Measurements from ENCODE around the gene ZFHX3. TPM values are rescaled to one million over a fixed set of nuclear protein-coding genes. Genes with fewer than 3 reads are reported as not detected.

Gene ZFHX3
- total and polyA plus RNA-seq, 10 of the 15 experiments (the other 5 are each of a cell fraction or from before 2014, with no cell fraction given): 0.68 to 8.6 (median 2.0) TPM

DNA sequence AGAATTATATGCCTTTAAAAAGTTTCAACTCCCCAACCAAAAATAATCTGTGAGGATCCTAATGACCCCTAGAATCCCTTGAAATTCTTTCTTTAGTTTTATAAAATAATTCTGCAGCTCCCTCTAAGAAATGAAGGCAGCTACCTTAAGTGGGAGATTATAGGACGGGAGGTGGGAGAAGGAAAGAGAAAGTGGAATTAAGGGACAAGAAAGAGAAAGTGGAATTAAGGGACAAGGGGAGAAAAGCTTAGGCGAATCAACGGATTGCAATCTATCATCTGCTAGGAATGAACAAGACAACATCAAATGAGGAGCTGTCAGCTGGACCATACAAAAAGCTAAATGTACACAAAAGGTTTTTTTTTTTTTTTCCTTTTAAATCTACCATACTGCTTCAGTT, 262.0 kb downstream of the ZFHX3 start:
- ChIA-PET POLR2A (interaction anchor here (1.0 to 1.1 kb wide), 3 partner anchors 40 to 231 kb away, joined by 3 read pairs; no protein-coding TSS in a partner anchor), CTCF (interaction anchor here (0.6 to 2.1 kb wide), 2 partner anchors 11 to 47 kb away, joined by 3 to 10 read pairs; no protein-coding TSS in a partner anchor), SMC1A (ENCODE audit: uncharacterized antibody, unreplicated experiment) (interaction anchor here (0.6 to 1.8 kb wide), 8 partner anchors 24 to 410 kb away, joined by 3 to 5 read pairs (median 4); no protein-coding TSS in a partner anchor), RAD21 (ENCODE audit: unreplicated experiment) (interaction anchor here (0.7 to 1.3 kb wide), 3 partner anchors 10 to 275 kb away, joined by 3 to 4 read pairs (median 4); no protein-coding TSS in a partner anchor)
- H3K9me3 ChIP-seq (replicated peaks; ENCODE audit: control insufficient read depth, insufficient read depth, low read length): no peaks in the 10 kb centered on the region
- no peak overlapping the region for H3K9ac ChIP-seq (ENCODE audit: control insufficient read depth, insufficient read depth, low read length)
- in situ Hi-C loops (cut with MboI) (no loop called here), intact Hi-C loops (cut with micrococcal nuclease; ENCODE audit: unreplicated experiment) (loop anchor here (10.0 kb wide), 1 partner anchor 281 kb away; no protein-coding TSS in a partner anchor)
- no peak overlapping the region for H2AFZ ChIP-seq (ENCODE audit: control insufficient read depth, low read depth, low read length)
- 92% methylated on average over 3 of the region's 3 CpGs for WGBS (ENCODE audit: insufficient coverage, insufficient replicate concordance, low lambda C conversion rate, missing lambda C conversion rate)
- TF ChIP-seq KLF5 (IDR thresholded peaks at IDR 0.05; ENCODE audit: partially characterized antibody): no peak
- TF ChIP-seq TCF3 (IDR thresholded peaks at IDR 0.05; ENCODE audit: borderline replicate concordance, insufficient read depth, low read depth, low read length): no peak
- no peak for TF ChIP-seq ZNF24 (IDR thresholded peaks at IDR 0.05)
- TF ChIP-seq RB1 (IDR thresholded peaks at IDR 0.05; ENCODE audit: borderline replicate concordance): no peak
- TF ChIP-seq SUPT20H (IDR thresholded peaks at IDR 0.05; ENCODE audit: borderline replicate concordance, control insufficient read depth, low read depth, low read length): no peak
- TF ChIP-seq, protein P1, sequence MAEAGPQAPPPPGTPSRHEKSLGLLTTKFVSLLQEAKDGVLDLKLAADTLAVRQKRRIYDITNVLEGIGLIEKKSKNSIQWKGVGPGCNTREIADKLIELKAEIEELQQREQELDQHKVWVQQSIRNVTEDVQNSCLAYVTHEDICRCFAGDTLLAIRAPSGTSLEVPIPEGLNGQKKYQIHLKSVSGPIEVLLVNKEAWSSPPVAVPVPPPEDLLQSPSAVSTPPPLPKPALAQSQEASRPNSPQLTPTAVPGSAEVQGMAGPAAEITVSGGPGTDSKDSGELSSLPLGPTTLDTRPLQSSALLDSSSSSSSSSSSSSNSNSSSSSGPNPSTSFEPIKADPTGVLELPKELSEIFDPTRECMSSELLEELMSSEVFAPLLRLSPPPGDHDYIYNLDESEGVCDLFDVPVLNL (IDR thresholded peaks at IDR 0.05; ENCODE audit: low read depth, low read length): no peak
- TF ChIP-seq, protein P2, sequence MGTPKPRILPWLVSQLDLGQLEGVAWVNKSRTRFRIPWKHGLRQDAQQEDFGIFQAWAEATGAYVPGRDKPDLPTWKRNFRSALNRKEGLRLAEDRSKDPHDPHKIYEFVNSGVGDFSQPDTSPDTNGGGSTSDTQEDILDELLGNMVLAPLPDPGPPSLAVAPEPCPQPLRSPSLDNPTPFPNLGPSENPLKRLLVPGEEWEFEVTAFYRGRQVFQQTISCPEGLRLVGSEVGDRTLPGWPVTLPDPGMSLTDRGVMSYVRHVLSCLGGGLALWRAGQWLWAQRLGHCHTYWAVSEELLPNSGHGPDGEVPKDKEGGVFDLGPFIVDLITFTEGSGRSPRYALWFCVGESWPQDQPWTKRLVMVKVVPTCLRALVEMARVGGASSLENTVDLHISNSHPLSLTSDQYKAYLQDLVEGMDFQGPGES (IDR thresholded peaks at IDR 0.05): no peak
- TF ChIP-seq TAF1 (IDR thresholded peaks at IDR 0.05; ENCODE audit: borderline replicate concordance, low read depth, low read length): no peak
- TF ChIP-seq ZBED1 (IDR thresholded peaks at IDR 0.05; ENCODE audit: borderline replicate concordance): no peak
- TF ChIP-seq, protein P3, sequence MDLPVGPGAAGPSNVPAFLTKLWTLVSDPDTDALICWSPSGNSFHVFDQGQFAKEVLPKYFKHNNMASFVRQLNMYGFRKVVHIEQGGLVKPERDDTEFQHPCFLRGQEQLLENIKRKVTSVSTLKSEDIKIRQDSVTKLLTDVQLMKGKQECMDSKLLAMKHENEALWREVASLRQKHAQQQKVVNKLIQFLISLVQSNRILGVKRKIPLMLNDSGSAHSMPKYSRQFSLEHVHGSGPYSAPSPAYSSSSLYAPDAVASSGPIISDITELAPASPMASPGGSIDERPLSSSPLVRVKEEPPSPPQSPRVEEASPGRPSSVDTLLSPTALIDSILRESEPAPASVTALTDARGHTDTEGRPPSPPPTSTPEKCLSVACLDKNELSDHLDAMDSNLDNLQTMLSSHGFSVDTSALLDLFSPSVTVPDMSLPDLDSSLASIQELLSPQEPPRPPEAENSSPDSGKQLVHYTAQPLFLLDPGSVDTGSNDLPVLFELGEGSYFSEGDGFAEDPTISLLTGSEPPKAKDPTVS (IDR thresholded peaks at IDR 0.05; ENCODE audit: low read depth, low read length): no peak
- TF ChIP-seq SMAD5 (IDR thresholded peaks at IDR 0.05; ENCODE audit: low read depth): no peak
- TF ChIP-seq, protein P4, sequence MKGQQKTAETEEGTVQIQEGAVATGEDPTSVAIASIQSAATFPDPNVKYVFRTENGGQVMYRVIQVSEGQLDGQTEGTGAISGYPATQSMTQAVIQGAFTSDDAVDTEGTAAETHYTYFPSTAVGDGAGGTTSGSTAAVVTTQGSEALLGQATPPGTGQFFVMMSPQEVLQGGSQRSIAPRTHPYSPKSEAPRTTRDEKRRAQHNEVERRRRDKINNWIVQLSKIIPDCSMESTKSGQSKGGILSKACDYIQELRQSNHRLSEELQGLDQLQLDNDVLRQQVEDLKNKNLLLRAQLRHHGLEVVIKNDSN (IDR thresholded peaks at IDR 0.05; ENCODE audit: borderline replicate concordance, extremely low read length, insufficient read depth, low read depth, low read length): no peak
- TF ChIP-seq, protein P5, sequence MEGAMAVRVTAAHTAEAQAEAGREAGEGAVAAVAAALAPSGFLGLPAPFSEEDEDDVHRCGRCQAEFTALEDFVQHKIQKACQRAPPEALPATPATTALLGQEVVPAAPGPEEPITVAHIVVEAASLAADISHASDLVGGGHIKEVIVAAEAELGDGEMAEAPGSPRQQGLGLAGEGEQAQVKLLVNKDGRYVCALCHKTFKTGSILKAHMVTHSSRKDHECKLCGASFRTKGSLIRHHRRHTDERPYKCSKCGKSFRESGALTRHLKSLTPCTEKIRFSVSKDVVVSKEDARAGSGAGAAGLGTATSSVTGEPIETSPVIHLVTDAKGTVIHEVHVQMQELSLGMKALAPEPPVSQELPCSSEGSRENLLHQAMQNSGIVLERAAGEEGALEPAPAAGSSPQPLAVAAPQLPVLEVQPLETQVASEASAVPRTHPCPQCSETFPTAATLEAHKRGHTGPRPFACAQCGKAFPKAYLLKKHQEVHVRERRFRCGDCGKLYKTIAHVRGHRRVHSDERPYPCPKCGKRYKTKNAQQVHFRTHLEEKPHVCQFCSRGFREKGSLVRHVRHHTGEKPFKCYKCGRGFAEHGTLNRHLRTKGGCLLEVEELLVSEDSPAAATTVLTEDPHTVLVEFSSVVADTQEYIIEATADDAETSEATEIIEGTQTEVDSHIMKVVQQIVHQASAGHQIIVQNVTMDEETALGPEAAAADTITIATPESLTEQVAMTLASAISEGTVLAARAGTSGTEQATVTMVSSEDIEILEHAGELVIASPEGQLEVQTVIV (IDR thresholded peaks at IDR 0.05; ENCODE audit: borderline replicate concordance, partially characterized antibody): no peak
- no peak for TF ChIP-seq NFIC (IDR thresholded peaks at IDR 0.05; ENCODE audit: low read depth, low read length)
- no peaks in the 10 kb centered on the region for H3K27me3 ChIP-seq (replicated peaks in 1 of 2; ENCODE audit: control insufficient read depth in 2 of 2, insufficient read depth in 2 of 2, low read length in 1 of 2)
- H3K4me2 ChIP-seq (ENCODE audit: control insufficient read depth, insufficient read depth): 0 out of 2 replicates have a peak overlapping the region, but pooled peaks have one; percentile 9
- H3K79me2 ChIP-seq (ENCODE audit: control insufficient read depth, insufficient read depth, low read length): no peaks in the 10 kb centered on the region
- no peak for DNase-seq (ENCODE audit: low read depth, low spot score)
- no peaks in the 10 kb centered on the region; a peak in 2 of 4 replicates for H3K36me3 ChIP-seq (ENCODE audit: control insufficient read depth in 2 of 2, insufficient read depth in 2 of 2, low read length in 1 of 2)
- ATAC-seq: no peak
- peaks cover 9% of the 10 kb centered on the region for H3K4me1 ChIP-seq (ENCODE audit: control insufficient read depth, insufficient read depth, low read length)
- no peaks in the 10 kb centered on the region for H4K20me1 ChIP-seq (ENCODE audit: control insufficient read depth, insufficient read depth)
- H3K27ac ChIP-seq (ENCODE audit: control insufficient read depth, insufficient read depth): no peak overlapping the region
- no TSS peak for BruUV-seq (replicated peaks)
- FAIRE-seq: no peak
- H3K4me3 ChIP-seq: no peak overlapping the region
